Mucosa of gallbladder (tissue), 1 donor: ENCODE measurements around the gene ZEB2. TPM values are rescaled to one million over a fixed set of nuclear protein-coding genes. Genes with fewer than 3 reads are reported as not detected.

Source experiments
- DNase-seq: peaks from one replicate; pipeline ENCODE4 v3.0.0-alpha.2; 2020; ENCODE audit warnings: low spot score
- total RNA-seq: library from RNA; stranded (reverse); gene quantifications from one replicate; pipeline ENCODE4 v1.2.1, GENCODE V29; 2021
- donor health status: DM: no; HTN: no; CAD: no.

ZEB2 gene
- total RNA-seq, 1 donor from 2014 or later: 91.0 TPM

GRCh38 chr2:144451443-144451842, 68.5 kb downstream of the ZEB2 start:
- no peak for DNase-seq

GRCh38 chr2:144449028-144449406, 70.9 kb downstream of the ZEB2 start:
- DNase-seq: no peak

DNA sequence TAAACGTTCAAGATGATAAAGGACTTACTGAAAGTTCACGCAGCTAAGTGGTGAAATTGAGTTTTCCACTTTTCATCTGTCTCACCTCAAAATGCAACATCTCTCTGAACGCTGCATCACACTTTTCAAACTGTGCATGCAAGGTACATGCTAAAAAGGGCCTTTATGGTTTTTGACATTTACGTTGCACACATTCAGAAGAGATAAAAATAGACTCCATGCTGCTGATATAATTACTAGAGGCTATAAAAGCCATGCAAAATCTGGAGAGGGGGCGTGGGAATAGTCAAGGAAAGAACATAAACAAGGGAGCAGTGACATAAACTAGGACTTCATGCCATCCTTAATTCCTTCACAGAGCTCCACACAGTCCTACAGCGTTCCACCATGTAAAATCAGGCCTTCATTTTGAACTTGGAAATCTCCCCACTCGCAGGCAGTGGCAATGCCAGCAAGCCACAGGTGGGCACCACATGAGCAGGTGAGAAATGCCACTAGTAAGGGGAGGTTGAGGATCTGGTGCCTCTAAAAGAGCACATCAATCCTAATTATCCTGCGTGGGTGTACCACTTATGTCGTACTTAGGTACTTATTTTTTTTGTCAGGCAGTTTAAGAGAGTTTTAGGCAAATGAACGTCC, 71.4 kb downstream of the ZEB2 start:
- DNase-seq: no peak

DNA sequence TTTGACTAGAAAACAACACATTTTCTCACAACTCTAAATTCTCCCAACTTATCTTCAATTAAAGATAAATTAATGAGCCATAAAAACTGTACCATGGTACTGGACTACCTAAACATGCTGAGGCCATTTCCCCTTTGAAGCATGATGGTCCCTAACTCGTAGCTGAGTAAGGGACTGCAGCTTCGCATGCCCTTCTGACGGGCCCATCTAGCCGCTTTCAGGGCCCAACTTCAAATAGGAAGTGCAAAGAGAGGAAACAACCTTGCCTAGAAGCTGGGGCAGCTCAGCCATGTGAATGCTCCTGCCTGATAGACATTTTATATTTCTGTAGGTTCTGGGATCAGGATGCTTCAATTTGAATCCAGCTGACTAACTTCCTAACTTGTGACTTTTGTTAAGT, 72.4 kb downstream of the ZEB2 start:
- no peak for DNase-seq

DNA sequence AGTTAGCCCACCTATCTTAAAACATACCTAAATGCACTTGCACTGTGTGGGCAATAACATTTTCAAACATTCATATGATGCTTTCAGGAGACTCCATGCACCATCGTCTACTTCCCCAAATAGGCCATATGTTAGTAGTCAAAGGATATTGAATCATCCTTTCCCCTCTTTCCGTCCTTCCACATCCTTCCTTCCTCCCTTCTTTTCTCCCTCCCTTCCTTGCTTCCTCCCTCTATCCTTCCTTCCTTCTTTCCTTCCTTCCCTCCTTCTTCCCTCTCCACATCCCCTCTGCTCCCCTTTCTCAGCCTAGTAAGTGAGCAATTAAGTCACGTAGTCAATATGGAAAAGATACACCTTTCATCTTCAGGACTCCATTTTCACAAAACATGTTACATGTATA, 73.8 kb downstream of the ZEB2 start:
- no peak for DNase-seq

DNA sequence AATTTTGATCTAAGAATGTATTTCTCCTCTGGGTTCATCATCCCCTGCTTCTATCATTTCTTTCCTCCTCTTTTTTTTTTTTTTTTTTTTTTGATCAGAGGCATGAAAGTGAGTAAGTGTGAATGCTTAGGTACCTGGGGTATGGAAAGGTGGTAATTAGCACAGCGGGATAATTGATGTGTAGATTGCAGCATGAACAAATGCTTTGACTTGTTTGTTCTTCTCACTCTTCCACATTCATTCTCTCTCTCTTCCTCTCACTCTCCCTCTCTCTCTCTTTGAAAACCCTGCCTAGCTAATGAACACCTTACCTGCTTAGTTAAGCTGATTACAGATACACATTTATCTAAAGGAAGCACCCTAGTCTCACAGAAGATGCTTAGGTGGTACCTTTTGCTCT, 74.7 kb downstream of the ZEB2 start:
- no peak for DNase-seq

GRCh38 chr2:144443837-144444817, 75.8 kb downstream of the ZEB2 start:
- DNase-seq: no peak

- no peak for DNase-seq
Observed at GRCh38 chr2:144441711-144442141, 78.2 kb downstream of the ZEB2 start.

GRCh38 chr2:144439993-144440392, 79.9 kb downstream of the ZEB2 start:
- no peak for DNase-seq

DNA sequence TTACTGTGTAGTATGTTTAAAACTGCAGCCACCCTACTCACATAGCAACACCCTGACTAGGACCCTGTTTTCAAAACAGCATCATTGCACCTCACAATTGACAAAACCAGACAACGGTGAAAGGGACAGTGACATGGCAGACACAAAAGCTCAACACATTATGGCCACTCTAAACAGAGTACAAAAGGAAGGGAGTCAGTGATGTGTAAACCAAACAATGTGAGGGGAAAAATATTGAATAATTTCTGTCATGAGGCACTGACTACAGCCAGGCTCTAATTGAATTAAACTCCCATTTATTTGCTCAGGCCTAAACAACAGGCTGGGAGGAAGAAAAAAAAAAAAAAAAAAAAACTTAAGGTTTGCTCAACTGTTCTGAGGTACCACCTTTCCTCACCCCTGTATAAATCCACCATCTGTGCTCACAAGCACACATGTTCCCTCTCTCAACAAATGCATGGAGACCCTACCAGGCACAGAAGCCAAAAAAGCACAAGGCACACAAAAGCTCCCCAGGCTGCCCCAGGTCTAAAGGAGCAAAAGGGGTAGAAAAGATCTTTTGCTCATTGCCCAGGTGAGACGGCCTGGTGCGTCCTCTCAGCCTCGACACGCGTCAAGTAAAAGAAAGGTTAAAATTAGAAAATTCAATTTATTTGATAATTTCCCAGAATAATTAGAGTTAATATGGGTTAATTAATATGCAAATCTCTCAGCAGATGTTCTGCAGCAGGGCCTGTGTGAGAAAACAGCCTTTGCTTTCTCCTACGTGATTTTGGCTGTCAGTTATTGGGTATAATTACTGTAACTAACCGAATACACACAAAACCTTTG, 80.9 kb downstream of the ZEB2 start:
- DNase-seq: no peak

DNA sequence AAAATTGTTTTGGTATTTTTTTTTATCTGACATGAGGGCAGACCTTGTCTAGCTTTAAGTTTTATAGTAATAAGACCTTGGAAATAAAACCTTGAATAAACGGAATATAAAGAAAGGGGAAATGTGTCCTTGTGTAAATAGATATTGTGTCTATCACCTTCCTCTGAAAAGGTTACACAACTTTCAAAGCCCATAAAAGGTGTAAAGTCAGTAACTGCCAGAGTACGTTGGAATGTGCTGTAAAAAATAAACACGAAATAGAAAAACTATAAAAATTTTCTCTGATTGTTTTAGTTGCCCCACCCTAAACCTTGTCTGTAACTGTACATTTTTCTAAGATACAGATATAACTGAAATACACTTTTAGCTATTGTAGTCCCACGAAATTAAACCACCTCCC, 82.3 kb downstream of the ZEB2 start:
- DNase-seq: no peak

- DNase-seq: no peak
Observed at GRCh38 chr2:144434425-144435222, 85.3 kb downstream of the ZEB2 start.

- no peak for DNase-seq
Observed at GRCh38 chr2:144432921-144433320, 87.0 kb downstream of the ZEB2 start.

DNA sequence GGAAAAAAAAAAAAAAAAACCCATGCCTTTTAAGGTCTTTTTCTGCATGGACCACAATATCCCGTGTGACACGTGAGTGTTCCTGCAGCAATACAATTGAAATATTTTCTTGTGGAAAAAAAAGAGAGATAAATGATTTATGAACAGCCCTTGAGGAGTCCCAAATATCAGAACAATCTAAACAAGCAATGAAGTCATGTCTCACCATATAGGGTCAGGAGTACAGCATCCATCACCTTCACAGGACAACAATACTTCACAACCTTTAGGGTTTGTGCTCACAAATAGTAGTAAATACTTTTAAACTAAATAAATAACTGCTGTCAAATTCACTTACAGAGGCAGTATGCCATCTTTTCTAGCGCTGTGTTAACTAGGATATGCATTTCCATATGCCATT, 87.9 kb downstream of the ZEB2 start:
- DNase-seq: no peak

DNA sequence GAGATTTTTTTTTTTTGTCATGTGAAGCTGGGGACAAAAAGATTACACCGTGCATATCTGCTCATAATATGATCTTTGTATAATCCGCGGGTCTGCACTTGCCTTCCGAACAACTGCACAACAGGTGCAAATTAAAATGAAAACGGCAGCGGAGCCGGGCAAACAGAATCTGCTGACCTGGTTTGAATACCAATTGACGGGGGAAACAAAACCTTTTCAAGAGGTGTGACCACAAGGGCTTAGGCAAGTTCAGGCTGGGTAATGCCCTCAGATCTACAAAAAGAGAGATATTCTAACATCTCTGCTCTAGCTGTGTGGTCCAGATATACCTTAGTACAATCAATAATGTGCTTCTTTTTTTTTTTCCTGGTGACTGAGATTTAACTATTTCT, 88.5 kb downstream of the ZEB2 start:
- no peak for DNase-seq

GRCh38 chr2:144430722-144431391, 89.1 kb downstream of the ZEB2 start:
- DNase-seq: peak; percentile 33

DNA sequence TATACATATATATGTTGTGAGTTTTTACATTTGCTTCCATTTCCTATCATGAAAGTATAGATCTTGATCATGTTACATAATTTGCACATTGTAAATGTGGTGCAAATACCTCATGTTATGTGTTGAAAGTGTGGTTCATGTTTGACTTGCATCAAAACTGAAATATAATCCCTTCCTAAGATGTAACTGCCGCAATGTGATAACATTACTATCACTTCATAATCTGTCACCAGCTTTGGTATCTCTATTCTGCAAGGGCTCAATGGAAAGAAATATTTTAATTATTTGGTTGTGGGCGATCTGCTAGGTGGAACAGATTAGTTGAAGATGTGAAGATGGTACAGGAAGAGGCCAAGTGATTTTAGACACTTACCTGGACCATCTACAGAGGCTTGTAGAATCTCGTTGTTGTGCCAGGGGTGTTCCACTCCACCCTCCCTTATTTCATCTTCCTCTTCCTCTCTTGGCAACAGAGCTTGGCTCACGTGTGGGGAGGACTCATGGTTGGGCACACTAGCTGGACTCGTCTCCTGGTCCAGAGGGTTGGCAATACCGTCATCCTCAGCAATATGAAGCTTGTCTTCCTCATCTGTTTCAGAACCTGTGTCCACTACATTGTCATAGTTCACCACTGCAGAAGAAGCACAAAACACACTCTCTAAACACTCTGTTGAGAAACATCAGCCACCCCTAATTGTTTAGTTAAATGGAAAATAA, 90.4 kb downstream of the ZEB2 start:
- DNase-seq: no peak

DNA sequence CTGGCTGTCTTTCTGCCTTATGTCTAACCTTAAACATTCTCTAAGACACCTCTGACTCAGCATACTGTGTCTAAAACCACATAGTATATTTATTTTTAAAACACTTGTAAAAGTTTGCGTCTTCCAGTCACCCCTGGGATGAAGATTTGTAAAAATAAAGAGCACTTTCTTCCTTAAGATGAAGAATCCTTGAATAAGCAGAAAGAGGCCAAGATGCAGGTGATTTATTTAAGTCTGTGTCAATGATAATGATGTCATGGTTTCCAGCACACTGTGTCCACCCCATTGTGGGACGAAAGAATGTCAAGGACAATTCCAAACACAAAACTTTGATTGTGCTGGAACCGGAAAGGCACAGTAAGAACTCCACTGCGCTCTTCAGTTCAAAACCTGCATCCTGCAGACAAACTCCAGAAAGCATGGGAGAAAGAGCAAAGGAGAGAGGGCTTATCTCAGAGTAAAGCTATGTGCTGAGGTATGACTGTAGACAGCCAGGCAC, 92.9 kb downstream of the ZEB2 start:
- no peak for DNase-seq

GRCh38 chr2:144426355-144426754, 93.6 kb downstream of the ZEB2 start:
- no peak for DNase-seq
